B cell (primary cell): ENCODE results near the gene TUBGCP2. TPM values are rescaled to one million over a fixed set of nuclear protein-coding genes. Genes with fewer than 3 reads are reported as not detected.

Experiments used
- ATAC-seq: fragments of 200-7000 bp; cut with Tn5 transposase; one replicate; pipeline ENCODE4 v1.10.0; 2021; ENCODE audit warnings: low read depth, mild to moderate bottlenecking, moderate number of reproducible peaks, moderate library complexity
- CTCF ChIA-PET: fragments of 350-600 bp; sonication (Branson Sonifier 250); formaldehyde crosslinking; loops from one replicate; lab custom pipeline; 2021; ENCODE audit warnings: antibody characterized with exemption, inconsistent platforms; lab: Charles Lee
- POLR2A ChIA-PET: fragments of 350-600 bp; sonication (Branson Sonifier 250); formaldehyde crosslinking; loops from one replicate; lab custom pipeline; 2021; ENCODE audit warnings: antibody characterized with exemption; lab: Charles Lee
- DNase-seq: peaks from one replicate; pipeline ENCODE4 v3.0.0; 2013
- H2AFZ ChIP-seq: 2 replicates; pipeline ENCODE4 v1.6.1; 2012; ENCODE audit warnings: mild to moderate bottlenecking, low read depth, low read length; ENCODE audit not compliant: insufficient read depth, poor library complexity, severe bottlenecking
- H3K27ac ChIP-seq, 2 donors: 1 replicate in 1 of 2; 2 replicates in 1 of 2; pipeline ENCODE4 v1.5.1; 2012 to 2013; ENCODE audit warnings: low read length in 2 of 2, mild to moderate bottlenecking in 2 of 2, moderate library complexity in 1 of 2
- H3K27me3 ChIP-seq, 4 experiments: fragments of 200-600 bp in 1 of 4; sonication (generic) in 1 of 4; replicated peaks in 1 of 4; 1 replicate in 2 of 4; 2 replicates in 2 of 4; pipeline versions ENCODE4 v1.6.1 to v1.7.0; 2013 to 2016; ENCODE audit warnings: low read length in 3 of 4, mild to moderate bottlenecking in 2 of 4, mixed read lengths in 1 of 4, moderate library complexity in 1 of 4; ENCODE audit not compliant: insufficient read depth in 4 of 4, control insufficient read depth in 3 of 4; ENCODE audit errors: control extremely low read depth in 1 of 4
- H3K36me3 ChIP-seq, 2 experiments: replicated peaks in 1 of 2; 1 replicate in 1 of 2; 2 replicates in 1 of 2; pipeline versions ENCODE4 v1.6.1 to v1.7.1; 2013; ENCODE audit warnings: low read length in 1 of 2; ENCODE audit not compliant: insufficient read depth in 2 of 2, control insufficient read depth in 1 of 2; ENCODE audit errors: control extremely low read depth in 1 of 2, extremely low read depth in 1 of 2
- H3K4me1 ChIP-seq, 2 donors: fragments of 200-600 bp in 1 of 2; sonication (generic) in 1 of 2; 1 replicate in 1 of 2; 2 replicates in 1 of 2; pipeline versions ENCODE4 v1.5.1 to v1.6.1; 2013 to 2017; ENCODE audit warnings: low read length in 2 of 2; ENCODE audit not compliant: control insufficient read depth in 2 of 2, insufficient read depth in 2 of 2
- H3K4me2 ChIP-seq: replicated peaks from 2 replicates; pipeline ENCODE3; 2012; ENCODE audit warnings: mild to moderate bottlenecking, low read depth, low read length; ENCODE audit not compliant: poor library complexity, severe bottlenecking
- H3K4me3 ChIP-seq, 5 experiments: fragments of 200-600 bp in 1 of 5; sonication (generic) in 1 of 5; 1 replicate in 3 of 5; 2 replicates in 2 of 5; pipeline versions ENCODE4 v1.5.1 to v1.7.0; 2011 to 2016; ENCODE audit warnings: low read length in 4 of 5, mild to moderate bottlenecking in 4 of 5, low read depth in 2 of 5, control low read depth in 1 of 5, moderate library complexity in 1 of 5; ENCODE audit not compliant: insufficient read depth in 1 of 5; ENCODE audit errors: control extremely low read depth in 1 of 5, extremely low read depth in 1 of 5
- H3K79me2 ChIP-seq: fragments of 200-600 bp; sonication (generic); one replicate; pipeline ENCODE4 v1.6.0; 2016; ENCODE audit warnings: low read length; ENCODE audit not compliant: control insufficient read depth, insufficient read depth
- H3K9ac ChIP-seq: fragments of 200-600 bp; sonication (generic); 2 replicates; pipeline ENCODE4 v1.6.1; 2017; ENCODE audit warnings: mild to moderate bottlenecking, low read length, moderate library complexity
- H3K9me3 ChIP-seq, 3 donors: one replicate each; pipeline versions ENCODE4 v1.6.1 to v1.7.1; 2013; ENCODE audit warnings: low read length in 2 of 3; ENCODE audit not compliant: control insufficient read depth in 2 of 3, insufficient read depth in 1 of 3; ENCODE audit errors: control extremely low read depth in 1 of 3
- H4K20me1 ChIP-seq: 2 replicates; pipeline ENCODE4 v1.6.0; 2012; ENCODE audit warnings: mild to moderate bottlenecking, low read length; ENCODE audit not compliant: insufficient read depth, control insufficient read depth, poor library complexity, severe bottlenecking
- H3K27ac Mint-ChIP-seq: one replicate; pipeline ENCODE4 v1.8.0; 2021; ENCODE audit warnings: mixed read lengths
- H3K27me3 Mint-ChIP-seq: one replicate; pipeline ENCODE4 v1.8.0; 2021; ENCODE audit warnings: mixed read lengths
- H3K4me1 Mint-ChIP-seq: one replicate; pipeline ENCODE4 v1.8.0; 2021; ENCODE audit warnings: mixed read lengths
- H3K4me3 Mint-ChIP-seq: one replicate; pipeline ENCODE4 v1.8.0; 2021; ENCODE audit warnings: mixed read lengths
- H3K9me3 Mint-ChIP-seq: one replicate; pipeline ENCODE4 v1.8.0; 2022; ENCODE audit warnings: mixed read lengths; ENCODE audit not compliant: insufficient read depth
- CTCF ChIP-seq: fragments of 200-600 bp; IDR thresholded peaks from one replicate; pipeline ENCODE4 v1.8.0; 2022; ENCODE audit warnings: antibody characterized with exemption, mild to moderate bottlenecking
- EZH2 ChIP-seq: IDR thresholded peaks from 2 replicates; pipeline ENCODE4 v1.6.1; 2012; ENCODE audit warnings: borderline replicate concordance, low read depth, mild to moderate bottlenecking, moderate library complexity, low read length; ENCODE audit not compliant: insufficient read depth, poor library complexity, severe bottlenecking
- WGBS: methylation state at CpG from one replicate; pipeline ENCODE4 v1.1.5; 2013; ENCODE audit warnings: missing lambda C conversion rate; ENCODE audit not compliant: insufficient coverage; 5-methylcytosine and 5-hydroxymethylcytosine counted together
- intact Hi-C: fragments of 100-400 bp; cut with micrococcal nuclease; formaldehyde crosslinking; loops from one replicate; pipeline ENCODE4 v1.10.0; 2022
- polyA plus RNA-seq: library from polyadenylated mRNA; depleted of rRNA; stranded (reverse); fragments of >200 nt; gene quantifications from 2 replicates; pipeline ENCODE4 v1.2.3, GENCODE V29; 2012
- total RNA-seq, 2 donors: library from RNA; stranded (reverse); fragments of 120-200 nt in 1 of 2; gene quantifications; 1 replicate in 1 of 2; 2 replicates in 1 of 2; pipeline versions ENCODE4 v1.2.3 to v1.2.4, GENCODE V29; 2013 to 2022

The TUBGCP2 gene
- total and polyA plus RNA-seq, 2 donors (not counting 1 experiment from before 2014, with no cell fraction given) = 50.3 to 90.3 TPM

DNA sequence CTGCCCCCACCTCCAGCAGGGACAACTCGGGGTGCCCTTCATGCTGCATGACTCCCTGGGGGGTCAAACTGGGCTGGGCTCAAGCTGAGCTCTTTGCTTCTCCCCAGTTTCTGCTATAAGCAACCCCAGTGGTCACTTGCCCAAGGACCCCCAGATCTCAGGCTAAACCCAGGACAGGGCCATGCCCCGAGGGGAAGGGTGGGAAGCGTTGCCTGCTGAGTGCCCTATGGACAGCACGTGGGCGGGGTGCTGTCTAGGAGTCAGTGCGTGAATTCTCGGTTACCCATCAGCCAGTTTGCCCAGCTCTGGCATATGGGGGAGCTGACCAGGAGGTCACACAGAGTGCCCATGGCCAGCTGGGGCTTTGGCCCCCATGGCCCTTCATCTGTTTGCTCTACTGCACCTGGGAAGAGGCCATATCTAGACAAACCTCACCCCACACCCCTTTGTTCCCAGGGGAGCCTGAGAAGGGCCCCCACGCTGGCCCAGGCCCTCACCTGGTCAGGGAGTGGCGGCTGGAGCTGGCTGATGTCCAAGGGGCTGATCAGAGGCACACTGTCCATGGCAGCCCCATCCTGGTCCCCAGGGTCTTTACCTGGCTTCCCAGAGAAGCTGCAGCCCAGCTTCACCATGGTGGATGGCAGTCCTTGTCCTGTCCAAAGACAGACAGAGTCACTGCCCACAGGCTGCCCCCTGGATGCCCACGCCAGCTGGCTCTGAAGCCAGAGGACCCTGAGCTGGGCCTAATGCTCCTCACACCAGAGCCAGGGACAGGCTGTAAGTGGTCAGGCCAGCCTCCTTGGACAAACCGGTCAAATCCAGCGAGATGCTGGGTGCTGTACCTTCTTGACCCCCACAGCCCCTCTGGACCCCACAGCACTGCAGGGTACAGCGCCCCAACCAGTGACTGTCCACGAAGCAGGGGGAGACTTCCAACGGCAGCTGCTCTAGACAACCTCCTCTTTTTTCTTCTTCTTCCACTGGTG, 20.0 kb upstream of the TUBGCP2 start:
- H3K4me1 ChIP-seq = peaks cover 26 to 42% of the 10 kb centered on the region in 2 donors
- H3K9ac ChIP-seq = no peak overlapping the region
- peaks cover 0 to 17% (median 0%) of the 10 kb centered on the region in 3 donors for H3K9me3 ChIP-seq
- no peak for ATAC-seq
- DNase-seq = no peak
- no peak overlapping the region for H3K4me3 ChIP-seq
- no peaks in the 10 kb centered on the region for H4K20me1 ChIP-seq
- H3K36me3 ChIP-seq = no peaks in the 10 kb centered on the region
- ChIA-PET POLR2A (interaction anchor here (1.0 to 2.2 kb wide), 2 partner anchors 14 to 29 kb away, joined by 3 to 26 read pairs; partner anchors contain the start of gene FUOM), CTCF (interaction anchor here (0.7 to 3.5 kb wide), 46 partner anchors 8 to 285 kb away, joined by 3 to 32 read pairs (median 5); partner anchors contain the start of genes ECHS1, FUOM, MTG1 and SCART1)
- Mint-ChIP-seq H3K9me3 (no peaks in the 10 kb centered on the region), H3K27ac (no peak overlapping the region), H3K4me1 (peaks cover 14% of the 10 kb centered on the region), H3K4me3 (no peak overlapping the region), H3K27me3 (peaks cover 43% of the 10 kb centered on the region)
- intact Hi-C loops = loop anchor here (1.0 kb wide), 4 partner anchors 14 to 192 kb away; partner anchors contain the start of gene MTG1
- WGBS = 83% methylated on average over 15 of the region's 15 CpGs
- no peak overlapping the region for H3K4me2 ChIP-seq
- no peak for TF ChIP-seq CTCF
- no peak for TF ChIP-seq EZH2
- H3K79me2 ChIP-seq = no peaks in the 10 kb centered on the region
- H3K27ac ChIP-seq = no peak overlapping the region
- peaks cover 0 to 55% (median 38%) of the 10 kb centered on the region in 4 experiments for H3K27me3 ChIP-seq
- no peak overlapping the region for H2AFZ ChIP-seq
